Stimulated activated naive CD8-positive, alpha-beta T cell treated with anti-CD3 and anti-CD28 coated beads, Interleukin-15, Interleukin-2, amounts not matched to agents 100 ng/mL and 50 ng/mL, for 24 hours (primary cell): ENCODE results near the gene CPLX1.
A peak's percentile ranks its signal among the peaks of the same experiment; 100 is the strongest.

Experiments
- H3K27ac Mint-ChIP-seq: one replicate; pipeline ENCODE4 v1.8.0; 2021; ENCODE audit warnings: mild to moderate bottlenecking, mixed read lengths
- H3K27me3 Mint-ChIP-seq: one replicate; pipeline ENCODE4 v1.8.0; 2021; ENCODE audit warnings: mixed read lengths
- H3K36me3 Mint-ChIP-seq: one replicate; pipeline ENCODE4 v1.8.0; 2021; ENCODE audit warnings: low read depth, mixed read lengths
- H3K4me1 Mint-ChIP-seq: one replicate; pipeline ENCODE4 v1.8.0; 2021; ENCODE audit warnings: low read depth, mixed read lengths
- H3K4me3 Mint-ChIP-seq: one replicate; pipeline ENCODE4 v1.8.0; 2021; ENCODE audit warnings: mild to moderate bottlenecking, mixed read lengths
- H3K9me3 Mint-ChIP-seq: one replicate; pipeline ENCODE4 v1.8.0; 2021; ENCODE audit warnings: mixed read lengths

The CPLX1 gene

GRCh38 chr4:860561-860960 is 34.6 kb upstream of the CPLX1 start:
- no peak overlapping the region for H3K27ac Mint-ChIP-seq
- no peak overlapping the region for H3K4me3 Mint-ChIP-seq
- H3K27me3 Mint-ChIP-seq, result no peaks in the 10 kb centered on the region
- H3K9me3 Mint-ChIP-seq, result no peaks in the 10 kb centered on the region
- peaks cover 10% of the 10 kb centered on the region for H3K4me1 Mint-ChIP-seq
- H3K36me3 Mint-ChIP-seq, result peaks cover 68% of the 10 kb centered on the region

DNA sequence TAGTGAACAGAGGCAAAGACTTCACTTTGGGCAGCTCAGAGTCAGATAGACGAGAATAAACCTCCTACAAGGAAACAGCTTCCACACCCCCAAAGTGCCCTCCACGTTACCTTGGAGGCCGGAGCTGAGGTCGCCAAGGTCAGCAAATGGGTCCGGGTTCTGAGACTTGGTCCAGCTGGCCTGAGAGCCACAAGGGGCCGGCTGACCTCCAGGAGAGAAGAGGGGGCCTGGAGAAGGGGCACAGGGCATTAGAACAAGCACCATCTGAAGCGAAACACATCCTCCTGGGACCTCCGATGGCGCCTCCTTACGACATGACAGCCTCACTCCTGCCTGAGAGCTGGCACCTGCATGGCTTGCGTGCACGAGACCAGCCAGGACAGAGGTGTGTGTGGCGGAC is 33.6 kb upstream of the CPLX1 start:
- no peak overlapping the region for H3K27ac Mint-ChIP-seq
- no peaks in the 10 kb centered on the region for H3K9me3 Mint-ChIP-seq
- H3K4me1 Mint-ChIP-seq, result peaks cover 10% of the 10 kb centered on the region
- H3K36me3 Mint-ChIP-seq, result peaks cover 75% of the 10 kb centered on the region
- no peaks in the 10 kb centered on the region for H3K27me3 Mint-ChIP-seq
- H3K4me3 Mint-ChIP-seq, result no peak overlapping the region

DNA sequence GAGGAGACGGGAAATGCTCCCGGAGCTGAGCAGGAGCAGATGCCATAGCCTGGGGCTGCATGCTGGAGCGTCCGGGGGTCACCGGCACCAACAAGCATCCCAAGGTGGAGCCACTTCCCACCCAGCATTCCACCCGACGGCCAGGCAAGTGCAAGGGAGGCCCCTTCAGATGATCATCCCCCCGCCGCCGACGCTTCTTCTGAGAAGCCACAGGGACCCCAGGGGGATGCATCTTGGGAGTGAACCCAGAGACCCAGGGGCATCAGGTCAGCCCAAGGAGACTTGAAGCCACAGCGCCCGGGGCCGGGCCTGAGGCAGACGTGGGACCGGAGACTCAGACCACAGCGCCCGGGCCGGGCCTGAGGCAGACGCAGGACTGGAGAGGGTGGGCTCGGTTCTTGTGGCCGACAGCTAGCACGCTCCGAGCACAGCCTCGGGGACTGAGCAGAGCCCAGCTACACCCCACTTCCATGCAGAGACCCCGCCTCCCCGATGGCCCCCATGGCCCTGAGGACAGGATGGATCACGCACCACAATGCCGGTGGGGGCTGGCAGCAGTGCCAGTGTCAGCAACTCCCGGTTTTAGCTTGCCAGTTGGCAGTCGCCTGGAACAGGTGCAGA is 33.0 kb upstream of the CPLX1 start:
- H3K9me3 Mint-ChIP-seq, result no peaks in the 10 kb centered on the region
- no peak overlapping the region for H3K27ac Mint-ChIP-seq
- H3K4me3 Mint-ChIP-seq, result no peak overlapping the region
- peaks cover 10% of the 10 kb centered on the region for H3K4me1 Mint-ChIP-seq
- no peaks in the 10 kb centered on the region for H3K27me3 Mint-ChIP-seq
- peaks cover 74% of the 10 kb centered on the region for H3K36me3 Mint-ChIP-seq

- H3K27me3 Mint-ChIP-seq, result no peaks in the 10 kb centered on the region
- H3K9me3 Mint-ChIP-seq, result no peaks in the 10 kb centered on the region
- H3K4me3 Mint-ChIP-seq, result no peak overlapping the region
- H3K27ac Mint-ChIP-seq, result no peak overlapping the region
- H3K4me1 Mint-ChIP-seq, result peaks cover 10% of the 10 kb centered on the region
- H3K36me3 Mint-ChIP-seq, result peaks cover 70% of the 10 kb centered on the region
Observed at GRCh38 chr4:858041-858481, 32.1 kb upstream of the CPLX1 start.

DNA sequence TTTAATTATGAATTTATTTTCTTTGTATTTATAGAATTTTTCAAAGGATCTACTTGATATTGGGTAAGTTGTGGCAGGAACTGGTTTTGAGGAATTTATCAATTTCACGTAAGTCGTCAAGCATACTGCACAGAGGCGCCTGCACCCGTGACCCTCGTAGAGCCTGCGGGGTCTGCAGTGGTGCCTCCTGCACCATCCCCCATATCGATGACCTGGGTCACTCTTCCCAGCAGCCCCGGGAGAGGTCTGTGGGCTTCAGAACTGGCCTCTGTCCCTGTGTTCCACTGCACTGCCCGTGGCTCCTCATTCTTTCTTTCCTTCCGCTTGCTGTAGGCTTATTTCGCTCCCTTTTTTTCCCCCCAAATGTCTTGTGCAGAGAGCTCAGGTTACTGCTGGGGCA is 31.5 kb upstream of the CPLX1 start:
- Mint-ChIP-seq H3K27me3 (no peaks in the 10 kb centered on the region), H3K4me3 (no peak overlapping the region), H3K9me3 (no peaks in the 10 kb centered on the region), H3K36me3 (peaks cover 64% of the 10 kb centered on the region), H3K27ac (no peak overlapping the region), H3K4me1 (peaks cover 10% of the 10 kb centered on the region)

- H3K27me3 Mint-ChIP-seq, result no peaks in the 10 kb centered on the region
- peak overlapping the region; percentile 76 for H3K27ac Mint-ChIP-seq
- H3K9me3 Mint-ChIP-seq, result no peaks in the 10 kb centered on the region
- no peak overlapping the region for H3K4me3 Mint-ChIP-seq
- peaks cover 10% of the 10 kb centered on the region for H3K4me1 Mint-ChIP-seq
- peaks cover 60% of the 10 kb centered on the region for H3K36me3 Mint-ChIP-seq
Observed at GRCh38 chr4:856225-856901, 30.4 kb upstream of the CPLX1 start.

GRCh38 chr4:855880-856224 is 29.9 kb upstream of the CPLX1 start:
- Mint-ChIP-seq H3K4me3 (no peak overlapping the region), H3K36me3 (peaks cover 60% of the 10 kb centered on the region), H3K27ac (peak overlapping the region; percentile 21)

DNA sequence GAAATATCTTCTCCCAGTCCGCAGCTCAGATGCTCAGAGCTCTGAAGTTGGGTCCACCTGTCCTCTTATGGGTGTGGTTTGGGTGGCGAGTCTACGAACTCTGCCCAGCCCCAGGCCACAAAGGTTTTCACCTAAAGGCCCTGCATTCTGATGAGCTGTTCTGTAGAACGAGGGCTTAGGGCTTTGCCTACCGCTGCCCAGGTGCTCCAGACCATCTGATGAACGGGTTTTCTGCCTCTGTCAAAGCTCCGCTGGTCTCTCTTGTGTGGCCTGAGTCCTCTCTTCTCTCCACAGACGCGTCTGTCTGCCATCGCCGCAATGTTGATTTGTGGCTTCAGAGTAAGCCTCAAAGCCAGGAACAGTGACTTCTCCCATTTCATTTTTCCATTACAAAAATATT is 28.4 kb upstream of the CPLX1 start:
- Mint-ChIP-seq H3K36me3 (peaks cover 51% of the 10 kb centered on the region), H3K27ac (no peak overlapping the region), H3K4me1 (peaks cover 10% of the 10 kb centered on the region), H3K9me3 (no peaks in the 10 kb centered on the region), H3K27me3 (no peaks in the 10 kb centered on the region), H3K4me3 (no peak overlapping the region)

More at GRCh38 chr4:855880-856224, 29.9 kb upstream of the CPLX1 start:
- no peaks in the 10 kb centered on the region for H3K9me3 Mint-ChIP-seq
- H3K27me3 Mint-ChIP-seq, result no peaks in the 10 kb centered on the region
- H3K4me1 Mint-ChIP-seq, result peaks cover 10% of the 10 kb centered on the region

GRCh38 chr4:853416-853781 is 27.5 kb upstream of the CPLX1 start:
- H3K27me3 Mint-ChIP-seq, result no peaks in the 10 kb centered on the region
- peaks cover 10% of the 10 kb centered on the region for H3K4me1 Mint-ChIP-seq

GRCh38 chr4:851701-852430 is 25.9 kb upstream of the CPLX1 start:
- Mint-ChIP-seq H3K4me1 (peaks cover 7% of the 10 kb centered on the region), H3K27me3 (no peaks in the 10 kb centered on the region), H3K36me3 (peaks cover 35% of the 10 kb centered on the region), H3K27ac (no peak overlapping the region), H3K4me3 (no peak overlapping the region), H3K9me3 (no peaks in the 10 kb centered on the region)

More at GRCh38 chr4:853416-853781, 27.5 kb upstream of the CPLX1 start:
- H3K27ac Mint-ChIP-seq, result no peak overlapping the region
- H3K4me3 Mint-ChIP-seq, result no peak overlapping the region
- no peaks in the 10 kb centered on the region for H3K9me3 Mint-ChIP-seq
- peaks cover 50% of the 10 kb centered on the region for H3K36me3 Mint-ChIP-seq

GRCh38 chr4:850323-850945 is 24.5 kb upstream of the CPLX1 start:
- Mint-ChIP-seq H3K9me3 (no peaks in the 10 kb centered on the region), H3K27me3 (no peaks in the 10 kb centered on the region), H3K4me1 (no peaks in the 10 kb centered on the region), H3K36me3 (peaks cover 23% of the 10 kb centered on the region), H3K27ac (no peak overlapping the region), H3K4me3 (no peak overlapping the region)

GRCh38 chr4:849478-850175 is 23.7 kb upstream of the CPLX1 start:
- no peaks in the 10 kb centered on the region for H3K27me3 Mint-ChIP-seq
- no peak overlapping the region for H3K4me3 Mint-ChIP-seq
- no peaks in the 10 kb centered on the region for H3K9me3 Mint-ChIP-seq
- H3K4me1 Mint-ChIP-seq, result no peaks in the 10 kb centered on the region
- no peak overlapping the region for H3K27ac Mint-ChIP-seq
- peaks cover 17% of the 10 kb centered on the region for H3K36me3 Mint-ChIP-seq

GRCh38 chr4:848803-849477 is 23.0 kb upstream of the CPLX1 start:
- Mint-ChIP-seq H3K4me3 (no peak overlapping the region), H3K36me3 (peaks cover 17% of the 10 kb centered on the region), H3K27me3 (no peaks in the 10 kb centered on the region), H3K9me3 (no peaks in the 10 kb centered on the region), H3K27ac (no peak overlapping the region), H3K4me1 (no peaks in the 10 kb centered on the region)

DNA sequence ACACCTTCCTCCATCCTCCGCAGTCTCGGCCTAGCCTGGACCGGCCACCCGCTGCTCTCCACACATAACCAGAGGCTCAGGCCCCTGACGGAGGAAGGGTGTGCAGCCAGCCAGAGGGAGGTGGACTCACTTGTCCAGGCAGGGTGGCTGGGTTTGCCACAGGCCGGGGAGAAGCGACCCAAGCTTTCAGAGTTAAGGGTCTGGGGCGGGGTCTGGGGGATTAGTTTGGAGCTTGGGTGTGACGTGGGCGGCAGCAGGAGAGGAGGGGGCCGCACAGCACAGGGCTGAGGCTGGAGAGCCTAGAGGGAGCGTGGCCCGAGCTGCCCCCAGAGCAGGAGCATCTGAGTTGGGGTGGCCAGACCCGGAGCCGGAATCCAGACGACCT is 22.4 kb upstream of the CPLX1 start:
- Mint-ChIP-seq H3K27me3 (no peaks in the 10 kb centered on the region), H3K27ac (no peak overlapping the region), H3K4me3 (no peak overlapping the region), H3K36me3 (peaks cover 16% of the 10 kb centered on the region), H3K4me1 (no peaks in the 10 kb centered on the region), H3K9me3 (no peaks in the 10 kb centered on the region)
